Nephron progenitor cell (in vitro differentiated cells): ENCODE results near the gene NFE2.

Source experiments
- DNase-seq: peaks from one replicate; pipeline ENCODE4 v3.0.0; 2021
- H3K27ac Mint-ChIP-seq: 2 replicates; pipeline ENCODE4 v1.8.0; 2021; ENCODE audit warnings: mild to moderate bottlenecking, moderate library complexity, mixed read lengths
- H3K27me3 Mint-ChIP-seq: 2 replicates; pipeline ENCODE4 v1.8.0; 2021; ENCODE audit warnings: mild to moderate bottlenecking, low read depth, mixed read lengths; ENCODE audit not compliant: poor library complexity
- H3K36me3 Mint-ChIP-seq: 2 replicates; pipeline ENCODE4 v1.8.0; 2021; ENCODE audit warnings: low read depth, mixed read lengths
- H3K4me1 Mint-ChIP-seq: 2 replicates; pipeline ENCODE4 v1.8.0; 2021; ENCODE audit warnings: mixed read lengths
- H3K4me3 Mint-ChIP-seq: 2 replicates; pipeline ENCODE4 v1.8.0; 2021; ENCODE audit warnings: mild to moderate bottlenecking, moderate library complexity, mixed read lengths
- H3K9me3 Mint-ChIP-seq: 2 replicates; pipeline ENCODE4 v1.8.0; 2021; ENCODE audit warnings: mild to moderate bottlenecking, moderate library complexity, mixed read lengths
- TF ChIP-seq, protein P1 (sequence below): fragments of 200-600 bp; sonication (generic); IDR thresholded peaks from 2 replicates; pipeline ENCODE4 v1.5.0; 2021; ENCODE audit warnings: antibody characterized with exemption

Gene NFE2

DNA sequence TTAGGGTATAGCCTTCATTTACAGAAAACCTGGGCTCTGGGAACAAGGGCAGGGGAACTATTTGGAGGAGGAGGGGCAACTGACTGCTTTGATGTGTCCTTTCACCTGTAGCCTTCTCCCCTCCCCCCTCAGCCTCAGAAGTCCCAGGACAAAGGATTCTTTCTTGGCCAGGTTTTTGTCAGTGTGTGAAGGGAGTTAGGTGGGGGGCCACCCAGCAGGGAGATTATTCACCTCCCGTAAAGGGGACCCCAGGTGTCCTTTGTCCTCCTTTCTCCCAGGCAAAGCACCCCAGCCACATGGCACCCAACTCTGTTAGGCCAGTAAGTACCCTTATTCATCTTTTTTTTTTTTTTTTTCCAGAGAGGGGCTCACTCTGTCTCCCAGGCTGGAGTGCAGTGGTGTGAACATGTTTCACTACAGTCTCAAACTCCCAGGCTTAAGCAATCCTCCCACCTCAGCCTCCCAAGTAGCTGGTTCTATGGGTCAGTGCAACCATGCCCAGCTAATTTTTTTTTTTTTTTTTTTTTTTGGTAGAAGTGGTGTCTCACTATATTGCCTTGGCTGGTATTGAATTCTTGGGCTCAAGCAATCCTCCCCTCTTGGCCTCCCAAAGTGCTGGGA is 723 bp upstream of the NFE2 start:
- Mint-ChIP-seq H3K4me3 (peak overlapping the region; percentile 49), H3K27ac (no peak overlapping the region), H3K4me1 (peaks cover 70% of the 10 kb centered on the region), H3K36me3 (no peaks in the 10 kb centered on the region), H3K9me3 (no peaks in the 10 kb centered on the region), H3K27me3 (peaks cover 5% of the 10 kb centered on the region)
- no peak for DNase-seq
- TF ChIP-seq, protein P1, sequence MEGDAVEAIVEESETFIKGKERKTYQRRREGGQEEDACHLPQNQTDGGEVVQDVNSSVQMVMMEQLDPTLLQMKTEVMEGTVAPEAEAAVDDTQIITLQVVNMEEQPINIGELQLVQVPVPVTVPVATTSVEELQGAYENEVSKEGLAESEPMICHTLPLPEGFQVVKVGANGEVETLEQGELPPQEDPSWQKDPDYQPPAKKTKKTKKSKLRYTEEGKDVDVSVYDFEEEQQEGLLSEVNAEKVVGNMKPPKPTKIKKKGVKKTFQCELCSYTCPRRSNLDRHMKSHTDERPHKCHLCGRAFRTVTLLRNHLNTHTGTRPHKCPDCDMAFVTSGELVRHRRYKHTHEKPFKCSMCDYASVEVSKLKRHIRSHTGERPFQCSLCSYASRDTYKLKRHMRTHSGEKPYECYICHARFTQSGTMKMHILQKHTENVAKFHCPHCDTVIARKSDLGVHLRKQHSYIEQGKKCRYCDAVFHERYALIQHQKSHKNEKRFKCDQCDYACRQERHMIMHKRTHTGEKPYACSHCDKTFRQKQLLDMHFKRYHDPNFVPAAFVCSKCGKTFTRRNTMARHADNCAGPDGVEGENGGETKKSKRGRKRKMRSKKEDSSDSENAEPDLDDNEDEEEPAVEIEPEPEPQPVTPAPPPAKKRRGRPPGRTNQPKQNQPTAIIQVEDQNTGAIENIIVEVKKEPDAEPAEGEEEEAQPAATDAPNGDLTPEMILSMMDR: no peak

DNA sequence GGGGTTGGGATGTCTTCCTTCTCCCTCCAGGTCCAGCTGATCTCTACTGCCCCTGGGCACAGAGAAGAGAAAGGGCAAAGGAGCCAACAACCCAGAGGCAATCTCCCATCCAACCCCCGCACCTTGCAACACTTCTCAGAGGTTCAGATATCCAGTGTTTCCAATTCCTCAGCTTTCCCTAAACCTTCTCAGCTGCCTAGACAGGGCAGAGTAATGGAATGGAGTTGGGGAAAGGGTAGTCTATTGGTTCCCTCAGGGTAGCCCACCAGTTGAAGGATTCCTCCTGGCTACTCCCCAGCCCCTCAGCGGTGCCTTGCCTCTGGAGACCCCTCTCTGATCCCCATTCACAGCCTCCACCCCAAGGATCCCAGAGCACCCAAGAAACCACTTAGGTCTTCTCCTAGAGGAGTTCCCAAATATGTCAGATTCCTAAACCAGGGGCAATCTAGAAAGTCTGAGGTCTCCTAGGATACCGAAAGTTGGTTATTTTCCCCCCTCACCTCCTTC is 537 bp downstream of the NFE2 start:
- H3K4me1 Mint-ChIP-seq: peaks cover 80% of the 10 kb centered on the region
- peaks cover 9% of the 10 kb centered on the region for H3K27me3 Mint-ChIP-seq
- TF ChIP-seq, protein P1: no peak
- peak overlapping the region; percentile 81 for H3K4me3 Mint-ChIP-seq
- DNase-seq: no peak
- no peaks in the 10 kb centered on the region for H3K36me3 Mint-ChIP-seq
- H3K27ac Mint-ChIP-seq: peak overlapping the region; percentile 81
- no peaks in the 10 kb centered on the region for H3K9me3 Mint-ChIP-seq

DNA sequence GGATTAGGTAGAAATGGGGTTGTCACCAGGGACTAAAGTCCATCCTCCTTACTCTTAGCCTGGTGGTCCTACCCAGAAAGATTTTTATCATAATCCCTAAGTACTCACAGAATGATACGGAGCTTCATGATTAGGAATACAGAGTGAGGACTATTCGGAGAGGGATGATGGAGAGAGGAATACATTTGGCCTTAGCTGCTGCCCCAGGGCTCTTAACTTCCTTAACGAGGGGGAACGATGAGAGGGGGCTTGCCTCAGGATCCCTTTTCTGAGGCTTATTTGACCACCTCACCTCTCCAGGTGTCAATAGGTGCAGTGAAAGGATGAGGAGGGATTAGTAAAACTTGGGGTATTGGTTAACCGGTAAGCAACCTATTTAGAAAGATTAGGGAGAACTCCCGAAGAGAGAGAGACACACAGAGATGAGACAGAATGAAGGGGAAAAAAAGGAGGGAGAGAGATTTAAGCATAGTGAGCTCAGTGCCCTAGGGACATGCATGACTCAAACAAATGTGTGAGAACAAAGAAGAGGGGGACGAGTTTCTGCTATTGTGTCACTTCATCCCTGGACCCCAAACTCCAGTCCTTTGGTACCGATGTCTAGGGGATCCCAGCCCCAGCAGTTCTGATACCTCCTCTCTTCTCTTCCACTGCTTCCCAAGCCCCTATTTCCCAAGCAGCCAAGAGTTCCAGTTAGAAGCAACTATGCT is 1.1 kb downstream of the NFE2 start:
- no peak for DNase-seq
- Mint-ChIP-seq H3K4me1 (peaks cover 85% of the 10 kb centered on the region), H3K27me3 (peaks cover 14% of the 10 kb centered on the region), H3K4me3 (peak overlapping the region; percentile 81), H3K36me3 (no peaks in the 10 kb centered on the region), H3K9me3 (no peaks in the 10 kb centered on the region), H3K27ac (no peak overlapping the region)
- TF ChIP-seq, protein P1: no peak

DNA sequence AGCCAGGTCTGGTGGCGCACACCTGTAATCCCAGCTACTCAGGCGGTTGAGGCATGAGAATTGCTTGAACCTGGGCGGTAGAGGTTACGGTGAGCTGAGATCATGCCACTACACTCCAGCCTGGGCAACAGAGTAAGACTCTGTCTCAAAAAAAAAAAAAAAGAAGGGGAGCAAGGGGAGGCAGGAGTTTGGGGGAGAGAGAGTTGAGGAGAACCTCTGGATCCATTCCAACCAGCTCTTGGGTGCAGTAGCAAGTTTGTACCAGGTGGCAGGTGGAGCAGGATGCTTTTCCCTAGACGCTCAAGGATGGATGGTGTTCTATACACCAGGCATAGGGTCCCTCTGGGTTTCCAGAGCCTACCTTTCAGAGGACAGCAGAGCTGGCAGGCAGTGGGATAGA is 1.9 kb downstream of the NFE2 start:
- Mint-ChIP-seq H3K36me3 (no peaks in the 10 kb centered on the region), H3K27ac (no peak overlapping the region), H3K27me3 (peaks cover 15% of the 10 kb centered on the region), H3K4me3 (peak overlapping the region; percentile 28), H3K9me3 (no peaks in the 10 kb centered on the region), H3K4me1 (peaks cover 81% of the 10 kb centered on the region)
- TF ChIP-seq, protein P1: no peak
- no peak for DNase-seq

DNA sequence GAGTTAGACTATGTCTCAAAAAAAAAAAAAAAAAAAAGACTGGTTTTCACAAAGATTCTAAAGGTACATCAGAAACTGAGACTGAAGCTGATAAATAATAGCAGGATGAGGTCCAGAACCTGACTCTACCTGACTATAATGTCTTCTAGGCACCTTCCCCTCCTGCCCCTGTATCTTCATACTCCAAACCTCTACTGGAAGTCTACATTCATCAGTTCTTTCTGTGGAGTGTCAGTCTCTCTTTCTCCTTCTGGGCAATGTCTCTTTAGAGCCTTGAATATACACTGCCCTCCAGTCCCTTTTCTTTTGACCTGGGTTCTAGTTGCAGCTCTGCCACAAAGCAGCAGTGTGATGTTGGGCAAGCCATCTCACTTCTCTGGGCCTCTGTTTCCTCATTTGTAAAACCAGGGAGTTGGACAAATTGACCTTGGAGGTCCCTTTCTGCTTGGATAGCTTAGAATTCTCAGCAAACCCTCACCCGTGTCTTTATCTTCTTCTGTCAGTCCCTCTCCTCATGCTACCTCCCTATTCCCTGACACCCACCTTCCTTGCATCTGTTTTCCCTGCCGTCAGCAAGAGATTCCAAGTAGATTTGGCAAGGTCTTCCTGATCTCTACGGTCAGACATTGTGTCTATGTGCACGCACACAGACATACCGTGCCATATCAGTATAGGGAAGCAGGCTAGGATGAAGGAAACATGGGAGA is 4.3 kb downstream of the NFE2 start:
- Mint-ChIP-seq H3K36me3 (peaks cover 11% of the 10 kb centered on the region), H3K27ac (no peak overlapping the region), H3K27me3 (peaks cover 19% of the 10 kb centered on the region), H3K9me3 (no peaks in the 10 kb centered on the region), H3K4me3 (no peak overlapping the region), H3K4me1 (peaks cover 59% of the 10 kb centered on the region)
- no peak for DNase-seq
- TF ChIP-seq, protein P1: no peak
